CD8-positive, alpha-beta memory T cell (primary cell): ENCODE results near the gene ROCK2. TPM values are rescaled to one million over a fixed set of nuclear protein-coding genes. Genes with fewer than 3 reads are reported as not detected.

Source experiments
- CTCF ChIA-PET: fragments of 350-600 bp; sonication (Branson Sonifier 250); formaldehyde crosslinking; loops from one replicate; lab custom pipeline; 2021; ENCODE audit warnings: antibody characterized with exemption; lab: Charles Lee
- POLR2A ChIA-PET: fragments of 350-600 bp; sonication (Branson Sonifier 250); formaldehyde crosslinking; loops from one replicate; lab custom pipeline; 2021; ENCODE audit warnings: antibody characterized with exemption; lab: Charles Lee
- DNase-seq, 5 donors: peaks; one replicate each; pipeline versions ENCODE4 v3.0.0 to v3.0.0-alpha.2; 2020 to 2022; ENCODE audit warnings: mixed read lengths in 1 of 5
- H3K27ac ChIP-seq: one replicate; pipeline ENCODE4 v1.7.0; 2013; ENCODE audit warnings: low read depth, mild to moderate bottlenecking, low read length, moderate library complexity
- H3K27me3 ChIP-seq: 2 replicates; pipeline ENCODE4 v1.7.0; 2013; ENCODE audit warnings: low read length, mild to moderate bottlenecking; ENCODE audit not compliant: insufficient read depth, poor library complexity, severe bottlenecking
- H3K36me3 ChIP-seq: 2 replicates; pipeline ENCODE4 v1.7.0; 2013; ENCODE audit warnings: mild to moderate bottlenecking, low read length, moderate library complexity; ENCODE audit not compliant: insufficient read depth
- H3K4me1 ChIP-seq: 2 replicates; pipeline ENCODE4 v1.7.0; 2013; ENCODE audit warnings: mild to moderate bottlenecking, low read length, moderate library complexity; ENCODE audit not compliant: insufficient read depth
- H3K4me3 ChIP-seq: 2 replicates; pipeline ENCODE4 v1.7.0; 2013; ENCODE audit warnings: mild to moderate bottlenecking, low read length
- H3K9me3 ChIP-seq: 2 replicates; pipeline ENCODE4 v1.7.0; 2013; ENCODE audit warnings: mild to moderate bottlenecking, low read length
- H3K27ac Mint-ChIP-seq, 8 donors: one replicate each; pipeline ENCODE4 v1.8.0; 2020 to 2021; ENCODE audit warnings: mixed read lengths in 8 of 8, mild to moderate bottlenecking in 6 of 8, inconsistent platforms in 3 of 8, moderate library complexity in 3 of 8
- H3K27me3 Mint-ChIP-seq, 2 donors: one replicate each; pipeline ENCODE4 v1.8.0; 2020 to 2021; ENCODE audit warnings: mixed read lengths in 2 of 2, mild to moderate bottlenecking in 1 of 2, moderate library complexity in 1 of 2
- H3K36me3 Mint-ChIP-seq, 3 donors: one replicate each; pipeline ENCODE4 v1.8.0; 2020 to 2021; ENCODE audit warnings: mixed read lengths in 3 of 3, inconsistent platforms in 1 of 3, mild to moderate bottlenecking in 1 of 3
- H3K4me1 Mint-ChIP-seq, 3 donors: one replicate each; pipeline ENCODE4 v1.8.0; 2020 to 2021; ENCODE audit warnings: mixed read lengths in 3 of 3, inconsistent platforms in 1 of 3, mild to moderate bottlenecking in 1 of 3
- H3K4me3 Mint-ChIP-seq, 7 donors: one replicate each; pipeline ENCODE4 v1.8.0; 2020 to 2021; ENCODE audit warnings: mixed read lengths in 7 of 7, mild to moderate bottlenecking in 6 of 7, moderate library complexity in 4 of 7, inconsistent platforms in 2 of 7
- H3K9me3 Mint-ChIP-seq, 5 donors: one replicate each; pipeline ENCODE4 v1.8.0; 2020 to 2022; ENCODE audit warnings: mixed read lengths in 5 of 5, mild to moderate bottlenecking in 3 of 5, moderate library complexity in 2 of 5, inconsistent platforms in 1 of 5
- polyA plus RNA-seq: library from polyadenylated mRNA; unstranded; fragments of 300-500 nt; fragmentation: Illumina TruSeq; gene quantifications from one replicate; pipeline ENCODE4 v1.2.3, GENCODE V29; 2021
- total RNA-seq, 2 experiments: library from RNA; stranded (reverse); gene quantifications; one replicate each; pipeline ENCODE4 v1.2.3, GENCODE V29; 2021

Gene ROCK2
- total and polyA plus RNA-seq, 3 experiments from 2014 or later = 15.5 to 22.9 (median 19.5) TPM

DNA sequence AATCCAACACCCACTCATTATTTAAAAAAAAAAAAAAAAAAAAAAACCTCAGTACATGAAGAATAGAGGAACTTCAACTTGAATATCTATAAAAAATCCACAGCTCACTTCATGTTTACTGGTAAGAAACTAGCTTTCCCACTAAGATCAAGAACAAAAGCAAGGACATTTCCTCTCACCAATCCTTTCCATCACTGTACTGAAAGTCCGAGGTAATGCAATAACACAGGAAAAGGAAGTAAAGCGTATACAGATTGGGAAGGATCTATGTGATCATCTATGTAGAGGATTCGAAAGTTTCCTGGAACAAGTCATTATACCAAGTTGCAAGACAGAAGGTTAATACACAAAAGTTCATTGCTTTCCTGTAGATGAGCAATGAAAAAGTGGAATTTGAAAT, 63.2 kb downstream of the ROCK2 start:
- DNase-seq = no peak
- H3K4me1 Mint-ChIP-seq = peaks cover 7 to 17% (median 15%) of the 10 kb centered on the region in 3 donors
- Histone ChIP-seq H3K36me3 (peaks cover 3% of the 10 kb centered on the region), H3K4me1 (no peaks in the 10 kb centered on the region), H3K27ac (no peak overlapping the region), H3K4me3 (no peak overlapping the region), H3K27me3 (no peaks in the 10 kb centered on the region), H3K9me3 (no peaks in the 10 kb centered on the region)
- no peak overlapping the region for H3K4me3 Mint-ChIP-seq
- peaks cover 0 to 7% (median 2%) of the 10 kb centered on the region in 5 donors for H3K9me3 Mint-ChIP-seq
- ChIA-PET CTCF (interaction anchor here (1.5 kb wide), 1 partner anchor 149 kb away, joined by 3 read pairs; no protein-coding TSS in a partner anchor), POLR2A (no interaction called here)
- H3K36me3 Mint-ChIP-seq = peaks cover 46 to 63% (median 51%) of the 10 kb centered on the region in 3 donors
- H3K27ac Mint-ChIP-seq = no peak overlapping the region
- no peaks in the 10 kb centered on the region for H3K27me3 Mint-ChIP-seq

DNA sequence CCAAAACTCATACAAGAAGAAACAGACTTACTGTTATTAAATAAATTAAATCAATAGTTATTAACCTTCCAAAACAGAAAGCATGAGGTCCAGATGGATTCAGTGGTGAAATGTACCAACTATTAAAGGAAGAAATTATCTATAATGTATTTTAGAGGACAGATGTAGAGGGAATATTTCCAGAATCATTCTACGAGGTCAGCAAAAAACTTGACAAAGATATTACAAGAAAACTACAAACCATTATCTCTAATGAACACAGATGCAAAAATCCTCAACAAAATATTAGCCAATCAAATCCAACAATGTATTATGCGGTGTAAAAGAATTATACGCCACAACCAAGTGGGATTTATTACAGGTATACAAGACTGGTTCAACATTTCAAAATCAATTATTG, 63.7 kb downstream of the ROCK2 start:
- H3K4me3 ChIP-seq = no peak overlapping the region
- H3K4me1 ChIP-seq = no peaks in the 10 kb centered on the region
- no peak for DNase-seq
- CTCF ChIA-PET = interaction anchor here (1.5 kb wide), 1 partner anchor 148 kb away, joined by 3 read pairs; no protein-coding TSS in a partner anchor
- POLR2A ChIA-PET = no interaction called here
- H3K27me3 ChIP-seq = no peaks in the 10 kb centered on the region
- no peak overlapping the region for H3K27ac ChIP-seq
- no peak overlapping the region for H3K27ac Mint-ChIP-seq
- H3K36me3 ChIP-seq = peaks cover 3% of the 10 kb centered on the region
- peaks cover 10 to 22% (median 16%) of the 10 kb centered on the region in 3 donors for H3K4me1 Mint-ChIP-seq
- peaks cover 0 to 7% (median 2%) of the 10 kb centered on the region in 5 donors for H3K9me3 Mint-ChIP-seq
- no peaks in the 10 kb centered on the region for H3K27me3 Mint-ChIP-seq
- H3K4me3 Mint-ChIP-seq = no peak overlapping the region
- no peaks in the 10 kb centered on the region for H3K9me3 ChIP-seq
- peaks cover 43 to 59% (median 47%) of the 10 kb centered on the region in 3 donors for H3K36me3 Mint-ChIP-seq

- Mint-ChIP-seq H3K27me3 (no peaks in the 10 kb centered on the region), H3K9me3 (peaks cover 0 to 7% (median 0%) of the 10 kb centered on the region in 5 donors), H3K4me3 (no peak overlapping the region), H3K36me3 (peaks cover 34 to 54% (median 41%) of the 10 kb centered on the region in 3 donors), H3K27ac (no peak overlapping the region), H3K4me1 (peaks cover 17 to 30% (median 18%) of the 10 kb centered on the region in 3 donors)
- Histone ChIP-seq H3K36me3 (no peaks in the 10 kb centered on the region), H3K9me3 (no peaks in the 10 kb centered on the region), H3K27ac (no peak overlapping the region), H3K4me1 (no peaks in the 10 kb centered on the region), H3K4me3 (no peak overlapping the region), H3K27me3 (no peaks in the 10 kb centered on the region)
- ChIA-PET POLR2A (no interaction called here), CTCF (no interaction called here)
- DNase-seq = no peak
These were observed 65.0 kb downstream of the ROCK2 start for GRCh38 chr2:11279398-11279797.

- Histone ChIP-seq H3K27ac (no peak overlapping the region), H3K4me3 (no peak overlapping the region), H3K4me1 (no peaks in the 10 kb centered on the region), H3K9me3 (no peaks in the 10 kb centered on the region), H3K27me3 (no peaks in the 10 kb centered on the region), H3K36me3 (no peaks in the 10 kb centered on the region)
- ChIA-PET CTCF (interaction anchor here (0.7 kb wide), 1 partner anchor 145 kb away, joined by 3 read pairs; a partner anchor contains a TSS), POLR2A (no interaction called here)
- Mint-ChIP-seq H3K4me1 (peaks cover 25 to 42% (median 29%) of the 10 kb centered on the region in 3 donors), H3K9me3 (peaks cover 0 to 5% (median 0%) of the 10 kb centered on the region in 5 donors), H3K36me3 (peaks cover 27 to 53% (median 33%) of the 10 kb centered on the region in 3 donors), H3K27me3 (no peaks in the 10 kb centered on the region), H3K4me3 (no peak overlapping the region), H3K27ac (no peak overlapping the region)
- DNase-seq = no peak
These were observed 66.2 kb downstream of the ROCK2 start for GRCh38 chr2:11278219-11278618.

DNA sequence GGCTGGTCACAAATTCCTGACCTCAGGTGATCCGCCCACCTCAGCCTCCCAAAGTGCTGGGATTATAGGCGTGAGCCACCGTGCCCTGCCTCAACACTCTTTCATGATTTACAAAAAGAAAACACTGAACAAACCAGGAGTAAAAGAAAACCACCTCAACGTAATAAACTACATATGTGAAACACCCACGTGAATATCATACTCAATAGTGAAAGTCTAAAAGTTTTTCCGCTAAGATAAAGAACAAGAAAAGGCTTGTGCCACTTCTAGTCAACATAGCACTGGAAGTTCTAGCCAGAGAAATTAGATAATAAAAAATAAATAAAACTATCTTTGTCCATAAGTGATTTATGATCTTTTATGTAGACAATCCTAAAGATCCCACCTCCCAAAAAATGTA, 68.5 kb downstream of the ROCK2 start:
- POLR2A ChIA-PET = no interaction called here

GRCh38 chr2:11270891-11271290, 73.5 kb downstream of the ROCK2 start:
- H3K36me3 Mint-ChIP-seq = peaks cover 17 to 43% (median 28%) of the 10 kb centered on the region in 3 donors
- H3K27me3 ChIP-seq = no peaks in the 10 kb centered on the region
- H3K4me3 ChIP-seq = no peak overlapping the region
- no peak overlapping the region for H3K27ac Mint-ChIP-seq
- peaks cover 10 to 25% (median 24%) of the 10 kb centered on the region in 3 donors for H3K4me1 Mint-ChIP-seq
- H3K27me3 Mint-ChIP-seq = no peaks in the 10 kb centered on the region
- H3K4me3 Mint-ChIP-seq = no peak overlapping the region
- POLR2A ChIA-PET = no interaction called here
- peaks cover 0 to 9% (median 4%) of the 10 kb centered on the region in 5 donors for H3K9me3 Mint-ChIP-seq
- no peak overlapping the region for H3K27ac ChIP-seq
- CTCF ChIA-PET = no interaction called here
- DNase-seq = no peak
- H3K36me3 ChIP-seq = no peaks in the 10 kb centered on the region
- H3K9me3 ChIP-seq = no peaks in the 10 kb centered on the region
- H3K4me1 ChIP-seq = no peaks in the 10 kb centered on the region

More for the DNA sequence above, 68.5 kb downstream of the ROCK2 start:
- Mint-ChIP-seq H3K9me3 (no peaks in the 10 kb centered on the region), H3K27ac (peak overlapping the region in 2 of 8 donors; percentile 40 to 41), H3K36me3 (peaks cover 17 to 44% (median 26%) of the 10 kb centered on the region in 3 donors), H3K4me1 (peaks cover 23 to 34% (median 34%) of the 10 kb centered on the region in 3 donors), H3K4me3 (no peak overlapping the region), H3K27me3 (no peaks in the 10 kb centered on the region)
- DNase-seq = no peak
- Histone ChIP-seq H3K4me3 (no peak overlapping the region), H3K27ac (no peak overlapping the region), H3K9me3 (no peaks in the 10 kb centered on the region), H3K36me3 (no peaks in the 10 kb centered on the region), H3K4me1 (no peaks in the 10 kb centered on the region), H3K27me3 (no peaks in the 10 kb centered on the region)
- CTCF ChIA-PET = no interaction called here

- POLR2A ChIA-PET = no interaction called here
These were observed 76.5 kb downstream of the ROCK2 start for GRCh38 chr2:11267931-11268330.

DNA sequence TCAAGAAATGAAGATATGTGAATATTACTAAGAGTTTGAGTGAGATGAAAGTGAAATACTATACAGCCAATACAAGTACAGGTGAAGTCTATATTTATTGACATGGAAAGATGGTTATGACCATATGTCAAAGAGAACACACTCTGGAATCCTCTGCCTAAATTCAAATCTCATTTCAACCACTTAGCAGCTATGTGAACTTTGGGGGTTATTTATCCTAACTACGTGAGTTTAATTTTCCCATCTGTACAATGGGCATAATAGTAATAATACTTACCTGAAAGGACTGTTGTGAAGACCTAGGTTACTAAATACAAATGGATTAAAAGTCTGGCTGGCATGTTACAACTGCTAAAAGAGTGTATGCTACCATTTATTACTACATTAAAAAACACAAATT, 79.6 kb downstream of the ROCK2 start:
- Mint-ChIP-seq H3K27ac (no peak overlapping the region), H3K27me3 (no peaks in the 10 kb centered on the region), H3K36me3 (peaks cover 10 to 11% (median 11%) of the 10 kb centered on the region in 3 donors), H3K4me3 (no peak overlapping the region), H3K4me1 (peaks cover 6 to 21% (median 12%) of the 10 kb centered on the region in 3 donors), H3K9me3 (peaks cover 0 to 6% (median 1%) of the 10 kb centered on the region in 5 donors)
- DNase-seq = no peak
- H3K4me3 ChIP-seq = no peak overlapping the region
- H3K27me3 ChIP-seq = no peaks in the 10 kb centered on the region
- H3K4me1 ChIP-seq = no peaks in the 10 kb centered on the region
- POLR2A ChIA-PET = no interaction called here
- CTCF ChIA-PET = no interaction called here
- no peaks in the 10 kb centered on the region for H3K36me3 ChIP-seq
- H3K27ac ChIP-seq = no peak overlapping the region
- no peaks in the 10 kb centered on the region for H3K9me3 ChIP-seq

More at GRCh38 chr2:11267931-11268330, 76.5 kb downstream of the ROCK2 start:
- H3K36me3 Mint-ChIP-seq = peaks cover 16 to 26% (median 24%) of the 10 kb centered on the region in 3 donors
- Histone ChIP-seq H3K36me3 (no peaks in the 10 kb centered on the region), H3K9me3 (no peaks in the 10 kb centered on the region), H3K27me3 (no peaks in the 10 kb centered on the region), H3K4me1 (no peaks in the 10 kb centered on the region), H3K4me3 (no peak overlapping the region), H3K27ac (no peak overlapping the region)
- H3K27ac Mint-ChIP-seq = no peak overlapping the region
- no peak for DNase-seq
- peaks cover 6 to 14% (median 12%) of the 10 kb centered on the region in 3 donors for H3K4me1 Mint-ChIP-seq
- peaks cover 0 to 10% (median 4%) of the 10 kb centered on the region in 5 donors for H3K9me3 Mint-ChIP-seq
- H3K4me3 Mint-ChIP-seq = no peak overlapping the region
- H3K27me3 Mint-ChIP-seq = no peaks in the 10 kb centered on the region
- CTCF ChIA-PET = interaction anchor here (1.6 kb wide), 1 partner anchor 28 kb away, joined by 3 read pairs; no protein-coding TSS in a partner anchor
